Umbilical cord (tissue), 2 donors: ENCODE results near the gene PMEPA1. TPM values are rescaled to one million over a fixed set of nuclear protein-coding genes. Genes with fewer than 3 reads are reported as not detected.

Experiments used
- DNase-seq: peaks from one replicate; pipeline ENCODE4 v3.0.0-alpha.2; 2015; ENCODE audit warnings: low spot score
- total RNA-seq: library from RNA; depleted of rRNA; stranded (reverse); fragments of >200 nt; gene quantifications from one replicate; pipeline ENCODE4 v1.2.3, GENCODE V29; 2014; ENCODE audit warnings: low replicate concordance; ENCODE audit not compliant: insufficient read depth

The PMEPA1 gene
- total RNA-seq = 14.7 TPM

GRCh38 chr20:57709823-57710799 is at the start of gene PMEPA1:
Gene PMEPA1, minus strand, starts transcription at chr20:57710015. Its CDS starts 433 bp downstream, at chr20:57709582.
- DNase-seq = peak; percentile 97

DNA sequence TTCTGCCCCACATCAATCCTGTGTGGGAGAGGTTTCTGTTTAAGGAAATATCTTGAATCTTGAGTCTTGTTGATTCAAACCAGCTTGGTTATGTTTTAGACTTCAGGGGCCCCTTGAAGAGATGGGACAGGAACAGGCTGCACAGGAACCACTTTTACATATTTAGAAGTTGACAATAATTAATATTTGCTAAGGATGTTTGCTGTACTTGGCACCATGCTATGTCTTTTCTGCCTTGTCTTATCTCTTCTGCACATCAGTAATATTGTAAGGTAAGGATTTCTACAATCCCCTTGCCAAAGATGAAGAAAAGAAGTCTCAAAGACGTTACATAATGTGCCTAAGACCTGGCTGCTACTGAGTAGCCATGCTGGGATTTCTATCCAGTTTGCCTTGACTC is 48.0 kb upstream of the PMEPA1 start:
- DNase-seq = no peak

DNA sequence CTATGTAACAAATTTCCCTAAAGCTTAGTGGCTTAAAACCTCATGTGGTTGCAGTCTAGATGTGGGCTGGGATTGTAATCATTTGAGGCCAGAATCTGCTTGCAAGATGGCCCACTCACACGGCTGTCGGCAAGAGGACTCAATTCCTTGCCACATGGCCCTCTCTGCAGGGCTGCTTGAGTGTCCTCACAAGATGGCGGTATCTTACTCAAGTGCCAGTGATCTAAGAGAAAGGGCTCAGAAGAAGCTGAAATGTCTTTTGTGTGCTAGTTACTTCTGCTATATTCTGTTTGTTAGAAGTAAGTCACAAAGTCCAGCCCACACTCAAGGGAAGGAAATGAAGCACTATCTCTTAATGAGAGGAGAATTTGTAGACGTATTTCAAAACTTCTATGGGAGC is 47.1 kb upstream of the PMEPA1 start:
- DNase-seq = no peak

DNA sequence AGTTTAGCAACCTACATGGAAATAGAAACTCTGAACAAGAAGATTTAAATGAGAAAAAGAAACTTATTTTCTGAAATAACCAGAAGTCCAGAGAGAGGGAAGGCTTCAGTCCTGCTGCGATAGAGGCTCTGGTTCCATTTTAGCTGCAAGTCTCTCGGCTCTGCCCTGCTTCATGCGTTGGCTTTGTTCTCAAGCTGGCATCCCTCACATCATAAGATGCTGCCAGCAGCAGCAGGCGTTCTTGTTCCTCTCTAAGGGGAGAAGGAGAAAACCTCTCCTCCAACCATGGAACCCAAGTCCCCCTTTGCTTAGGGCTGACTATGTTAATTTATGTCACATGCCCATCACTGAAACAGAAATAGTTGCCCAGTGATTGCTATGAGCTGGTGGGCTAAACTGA is 46.4 kb upstream of the PMEPA1 start:
- DNase-seq = no peak

- no peak for DNase-seq
Measured at GRCh38 chr20:57755609-57756008, 45.8 kb upstream of the PMEPA1 start.

GRCh38 chr20:57754190-57754589 is 44.4 kb upstream of the PMEPA1 start:
- DNase-seq = no peak

DNA sequence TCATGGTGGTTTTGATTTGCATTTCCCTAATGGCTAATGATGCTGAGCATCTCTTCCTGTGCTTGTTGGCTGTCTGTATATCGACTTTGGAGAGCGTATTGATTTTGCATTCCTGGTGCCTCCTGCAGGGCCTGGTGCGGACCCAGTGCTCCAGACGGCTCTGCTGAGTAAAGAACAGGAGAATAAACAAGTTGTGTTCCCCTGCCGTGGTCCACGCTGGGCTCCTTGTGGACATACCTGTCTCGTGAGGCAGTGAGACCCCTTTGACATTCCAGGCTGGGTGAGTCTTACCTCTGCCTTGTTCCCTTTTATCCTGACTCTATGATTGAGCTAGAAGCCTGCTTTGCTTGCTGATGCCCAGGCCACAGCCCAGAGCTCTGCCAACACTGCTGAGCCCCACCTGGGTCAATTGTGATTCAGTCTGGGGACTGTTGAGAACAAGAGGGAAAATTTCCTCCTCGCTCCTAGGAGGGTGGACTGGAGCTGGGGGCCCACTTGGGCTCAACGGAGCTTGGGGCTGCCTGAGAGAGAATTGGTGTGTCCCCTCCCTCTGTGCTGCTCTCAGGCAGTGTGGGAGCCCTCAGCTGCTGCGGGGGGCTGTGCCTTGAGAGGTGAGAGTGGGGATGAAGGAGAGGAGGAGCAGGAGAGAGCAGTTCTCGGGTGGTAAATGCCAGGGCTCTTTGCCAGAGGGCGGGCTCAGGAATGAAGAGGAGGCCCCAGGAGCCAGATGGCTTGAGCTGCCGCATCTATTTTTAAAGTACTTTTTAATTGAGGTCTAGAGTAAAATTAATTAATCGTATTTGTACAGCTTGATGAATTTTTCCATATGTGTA is 43.7 kb upstream of the PMEPA1 start:
- DNase-seq = no peak

GRCh38 chr20:57751411-57751810 is 41.6 kb upstream of the PMEPA1 start:
- DNase-seq = no peak

- no peak for DNase-seq
Measured at GRCh38 chr20:57749869-57750268, 40.1 kb upstream of the PMEPA1 start.

- DNase-seq = no peak
Measured at GRCh38 chr20:57749131-57749690, 39.4 kb upstream of the PMEPA1 start.

GRCh38 chr20:57748601-57749130 is 38.9 kb upstream of the PMEPA1 start:
- peak; percentile 92 for DNase-seq

DNA sequence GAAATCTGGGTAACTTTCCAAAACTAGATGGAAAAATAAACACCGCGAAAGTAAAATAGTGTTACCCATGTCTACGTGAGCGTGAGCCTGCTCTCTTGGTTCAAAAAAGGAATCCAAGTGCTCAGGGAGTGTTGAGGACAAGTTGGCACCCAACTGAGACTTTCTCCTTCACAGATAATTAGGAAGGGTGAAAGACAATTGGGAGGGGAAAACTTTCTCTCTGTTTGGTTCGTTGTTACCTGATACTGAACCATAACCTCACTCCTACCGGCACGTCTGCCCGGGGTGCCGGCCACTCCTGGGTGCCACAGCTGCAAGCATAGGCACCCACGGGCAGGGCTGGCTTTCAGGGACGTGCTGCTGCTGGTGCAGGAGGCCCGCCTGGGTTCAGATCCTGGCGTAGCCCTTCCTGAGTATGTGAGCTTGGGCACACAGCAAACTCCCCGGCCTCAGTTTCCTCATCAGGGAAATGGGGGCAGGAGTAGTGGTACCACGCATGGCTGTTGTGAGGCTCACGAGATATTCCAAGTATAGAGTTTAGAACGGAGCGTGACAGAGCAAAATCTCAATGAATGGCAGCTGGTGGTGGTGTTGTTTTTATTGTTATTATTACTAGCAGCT is 38.2 kb upstream of the PMEPA1 start:
- no peak for DNase-seq

GRCh38 chr20:57746832-57747404 is 37.1 kb upstream of the PMEPA1 start:
- no peak for DNase-seq

DNA sequence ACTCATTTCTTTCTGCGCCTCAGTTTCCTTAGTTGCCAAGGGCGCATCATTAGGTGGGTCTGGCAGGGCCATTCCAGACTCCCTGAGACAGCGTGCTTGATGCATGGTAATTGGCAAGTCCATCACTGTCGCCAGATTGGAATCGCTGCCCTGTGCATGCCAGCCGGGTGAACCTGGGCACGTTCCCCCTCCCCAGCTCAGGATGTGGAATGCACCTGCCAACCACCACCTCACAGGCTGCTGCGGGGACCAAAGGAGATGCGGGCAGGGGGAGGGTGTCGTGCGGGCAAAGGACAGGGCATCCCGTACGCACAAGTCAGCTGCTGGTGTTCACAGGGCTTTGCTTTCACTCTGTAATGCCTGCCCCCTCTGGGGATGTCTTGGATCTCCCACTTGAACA is 36.4 kb upstream of the PMEPA1 start:
- DNase-seq = no peak

DNA sequence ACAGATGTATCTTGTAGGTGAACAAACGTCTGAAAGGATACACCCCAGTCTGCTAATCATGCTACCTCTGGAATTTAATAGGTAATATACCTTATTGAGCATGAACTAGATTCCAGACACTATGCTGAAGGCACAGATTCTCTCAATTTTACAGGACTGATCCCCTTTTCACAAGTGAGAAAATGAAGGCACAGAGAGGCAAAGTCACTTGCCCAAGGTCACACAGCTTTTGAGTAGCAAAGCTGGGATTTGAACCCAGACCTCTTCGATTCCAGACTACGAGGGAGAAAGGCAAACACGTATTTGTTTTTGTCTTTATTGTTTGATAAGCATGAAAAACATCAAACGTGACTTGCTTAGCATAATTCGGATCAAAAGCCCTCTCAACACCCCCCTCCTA is 34.4 kb upstream of the PMEPA1 start:
- no peak for DNase-seq

GRCh38 chr20:57743450-57744095 is 33.8 kb upstream of the PMEPA1 start:
- DNase-seq = no peak

GRCh38 chr20:57742507-57743181 is 32.8 kb upstream of the PMEPA1 start:
- DNase-seq = no peak

GRCh38 chr20:57738484-57738883 is 28.7 kb upstream of the PMEPA1 start:
- no peak for DNase-seq

DNA sequence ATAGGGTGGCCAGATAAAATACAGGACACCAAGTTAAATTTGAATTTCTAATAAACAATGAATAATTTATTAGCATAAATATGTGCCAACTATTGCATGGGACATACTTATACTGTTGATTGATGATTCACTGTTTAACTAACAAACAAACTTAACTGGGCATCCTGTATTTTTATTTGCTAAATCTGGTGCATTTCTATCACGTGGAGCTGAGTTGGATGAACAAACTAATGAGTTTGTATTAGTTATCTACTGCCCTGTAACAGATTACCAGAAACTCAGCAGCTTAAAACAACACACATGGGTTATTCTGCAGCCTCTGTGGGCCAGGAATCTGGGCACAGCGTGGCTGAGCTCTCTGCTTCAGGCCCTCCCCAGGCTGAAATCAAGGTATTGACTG is 28.2 kb upstream of the PMEPA1 start:
- DNase-seq = no peak

- no peak for DNase-seq
Measured at GRCh38 chr20:57737349-57737748, 27.5 kb upstream of the PMEPA1 start.
